HG03521 (cell line): ENCODE data around the gene KLK11.

Experiments
- ATAC-seq: cut with Tn5 transposase; IDR thresholded peaks from one replicate; pipeline ENCODE4 v1.9.1; 2021; ENCODE audit warnings: mild to moderate bottlenecking, moderate library complexity; ENCODE audit not compliant: unreplicated experiment

The KLK11 gene

GRCh38 chr19:50974702-50975556, 51.5 kb downstream of the KLK11 start:
- ATAC-seq = no peak

- no peak for ATAC-seq
These were observed 53.5 kb downstream of the KLK11 start for GRCh38 chr19:50972795-50973376.
